DND-41 (cell line): ENCODE results near the gene MLF2.

Experiments
- ATAC-seq: fragments of 200-7000 bp; cut with Tn5 transposase; 3 replicates; pipeline ENCODE4 v1.9.1; 2021; ENCODE audit warnings: low read depth; ENCODE audit not compliant: insufficient read depth
- DNase-seq: peaks from one replicate; pipeline ENCODE4 v3.0.0-alpha.2; 2020
- H2AFZ ChIP-seq: 2 replicates; pipeline ENCODE4 v1.6.0; 2012; ENCODE audit warnings: low read depth, low read length
- H3K27ac ChIP-seq: 2 replicates; pipeline ENCODE4 v1.5.1; 2012; ENCODE audit warnings: low read length, inconsistent platforms
- H3K27me3 ChIP-seq: fragments of 200-600 bp; sonication (generic); 2 replicates; pipeline ENCODE4 v1.6.0; 2012; ENCODE audit warnings: low read length, mild to moderate bottlenecking, inconsistent platforms; ENCODE audit not compliant: insufficient read depth, poor library complexity
- H3K36me3 ChIP-seq: 2 replicates; pipeline ENCODE4 v1.5.1; 2012; ENCODE audit warnings: low read length, inconsistent platforms; ENCODE audit not compliant: insufficient read depth
- H3K4me1 ChIP-seq: 2 replicates; pipeline ENCODE4 v1.5.1; 2012; ENCODE audit warnings: mild to moderate bottlenecking, low read length; ENCODE audit not compliant: insufficient read depth
- H3K4me2 ChIP-seq: 2 replicates; pipeline ENCODE4 v1.6.0; 2012; ENCODE audit warnings: mild to moderate bottlenecking, moderate library complexity, low read length, inconsistent platforms; ENCODE audit not compliant: insufficient read depth
- H3K4me3 ChIP-seq, 2 experiments: fragments of 200-600 bp in 1 of 2; shearing (Covaris generic) in 1 of 2; 2 replicates each; pipeline ENCODE4 v1.5.1; 2012 to 2016; ENCODE audit warnings: inconsistent platforms in 2 of 2, low read length in 2 of 2, mild to moderate bottlenecking in 2 of 2, low read depth in 1 of 2, moderate library complexity in 1 of 2
- H3K79me2 ChIP-seq: 2 replicates; pipeline ENCODE4 v1.6.0; 2012; ENCODE audit warnings: low read length, inconsistent platforms; ENCODE audit not compliant: insufficient read depth
- H3K9ac ChIP-seq: 2 replicates; pipeline ENCODE4 v1.6.0; 2012; ENCODE audit warnings: low read depth, mild to moderate bottlenecking, inconsistent platforms, low read length, moderate library complexity
- H3K9me3 ChIP-seq: 2 replicates; pipeline ENCODE4 v1.5.1; 2012; ENCODE audit warnings: low read length, moderate library complexity, mild to moderate bottlenecking, inconsistent platforms; ENCODE audit not compliant: insufficient read depth, severe bottlenecking
- H4K20me1 ChIP-seq: 2 replicates; pipeline ENCODE4 v1.6.0; 2012; ENCODE audit warnings: low read length; ENCODE audit not compliant: insufficient read depth
- CTCF ChIP-seq: IDR thresholded peaks from 2 replicates; pipeline ENCODE4 v1.5.1; 2012; ENCODE audit warnings: borderline replicate concordance, low read length, moderate library complexity, mild to moderate bottlenecking; ENCODE audit not compliant: poor library complexity, severe bottlenecking; ENCODE audit errors: extremely low read depth
- EZH2 ChIP-seq: IDR thresholded peaks from 3 replicates; pipeline ENCODE4 v1.6.1; 2012; ENCODE audit warnings: borderline replicate concordance, low read depth, mild to moderate bottlenecking, moderate library complexity, low read length, inconsistent platforms; ENCODE audit not compliant: severe bottlenecking

MLF2 gene

GRCh38 chr12:6771509-6772330 is 18.8 kb upstream of the MLF2 start:
- no peak overlapping the region for H3K9ac ChIP-seq
- peaks cover 11% of the 10 kb centered on the region for H4K20me1 ChIP-seq
- no peak overlapping the region for H3K4me2 ChIP-seq
- DNase-seq (no peak), ATAC-seq (no peak)
- H3K4me1 ChIP-seq: peaks cover 11% of the 10 kb centered on the region
- H3K27ac ChIP-seq: no peak overlapping the region
- TF ChIP-seq EZH2: no peak
- TF ChIP-seq CTCF: no peak
- H2AFZ ChIP-seq: no peak overlapping the region
- H3K27me3 ChIP-seq: peaks cover 21% of the 10 kb centered on the region
- H3K9me3 ChIP-seq: no peaks in the 10 kb centered on the region
- H3K36me3 ChIP-seq: no peaks in the 10 kb centered on the region
- H3K4me3 ChIP-seq: no peak overlapping the region
- H3K79me2 ChIP-seq: no peaks in the 10 kb centered on the region

GRCh38 chr12:6771091-6771495 is 18.2 kb upstream of the MLF2 start:
- Histone ChIP-seq H3K79me2 (no peaks in the 10 kb centered on the region), H3K27ac (no peak overlapping the region), H3K9me3 (no peaks in the 10 kb centered on the region), H2AFZ (no peak overlapping the region), H3K4me3 (no peak overlapping the region), H3K36me3 (no peaks in the 10 kb centered on the region), H3K27me3 (peaks cover 25% of the 10 kb centered on the region), H3K9ac (no peak overlapping the region), H3K4me1 (peaks cover 14% of the 10 kb centered on the region), H3K4me2 (no peak overlapping the region), H4K20me1 (peaks cover 11% of the 10 kb centered on the region)
- TF ChIP-seq EZH2: no peak
- no peak for TF ChIP-seq CTCF
- ATAC-seq (no peak), DNase-seq (no peak)

- H3K9me3 ChIP-seq: no peaks in the 10 kb centered on the region
- DNase-seq (no peak), ATAC-seq (no peak)
- H3K36me3 ChIP-seq: no peaks in the 10 kb centered on the region
- H2AFZ ChIP-seq: no peak overlapping the region
- H3K4me3 ChIP-seq: no peak overlapping the region
- H3K79me2 ChIP-seq: no peaks in the 10 kb centered on the region
- TF ChIP-seq EZH2 (no peak), CTCF (no peak)
- H3K27ac ChIP-seq: no peak overlapping the region
- peaks cover 18% of the 10 kb centered on the region for H3K4me1 ChIP-seq
- H3K4me2 ChIP-seq: no peak overlapping the region
- peaks cover 11% of the 10 kb centered on the region for H4K20me1 ChIP-seq
- no peak overlapping the region for H3K9ac ChIP-seq
- H3K27me3 ChIP-seq: peaks cover 30% of the 10 kb centered on the region
Observed at GRCh38 chr12:6770600-6770999, 17.7 kb upstream of the MLF2 start.
